GM23338 (cell line): Measurements from ENCODE around the gene TMEM9.

Experiments used
- CREB1 ChIP-seq: fragments of 250-450 bp; sonication (Bioruptor Pico); IDR thresholded peaks from 2 replicates; pipeline ENCODE4 v1.5.0; 2020; ENCODE audit warnings: low read depth, mild to moderate bottlenecking, moderate library complexity
- CTCF ChIP-seq, 2 experiments: fragments of 200-600 bp in 1 of 2; sonication (generic) in 1 of 2; conservative IDR thresholded peaks; 2 replicates each; pipeline versions ENCODE4 v1.5.1 to v1.6.1; 2016 to 2017; ENCODE audit warnings: antibody characterized with exemption in 2 of 2, low read depth in 2 of 2, mild to moderate bottlenecking in 2 of 2, moderate library complexity in 1 of 2
- ETS1 ChIP-seq: IDR thresholded peaks from 2 replicates; pipeline ENCODE4 v1.6.1; 2016; ENCODE audit warnings: antibody characterized with exemption
- EZH2 ChIP-seq: fragments of 200-600 bp; sonication (generic); IDR thresholded peaks from one replicate; pipeline ENCODE4 v1.8.0; 2017; ENCODE audit warnings: antibody characterized with exemption, mild to moderate bottlenecking, low read depth; ENCODE audit not compliant: unreplicated experiment
- EZH2phosphoT487 ChIP-seq: fragments of 200-600 bp; sonication (generic); IDR thresholded peaks from one replicate; pipeline ENCODE4 v1.8.1; 2018; ENCODE audit warnings: antibody characterized with exemption; ENCODE audit not compliant: unreplicated experiment
- JUNB ChIP-seq: IDR thresholded peaks from one replicate; pipeline ENCODE4 v1.6.1; 2016; ENCODE audit warnings: antibody characterized with exemption; ENCODE audit not compliant: unreplicated experiment
- NANOG ChIP-seq: IDR thresholded peaks from 2 replicates; pipeline ENCODE4 v1.6.1; 2016; ENCODE audit warnings: antibody characterized with exemption, borderline replicate concordance
- POLR2AphosphoS5 ChIP-seq: IDR thresholded peaks from 2 replicates; pipeline ENCODE4 v1.6.1; 2016; ENCODE audit warnings: antibody characterized with exemption, low read depth
- REST ChIP-seq: IDR thresholded peaks from one replicate; pipeline ENCODE4 v1.6.1; 2018; ENCODE audit warnings: antibody characterized with exemption; ENCODE audit not compliant: unreplicated experiment
- STAT1 ChIP-seq: IDR thresholded peaks from one replicate; pipeline ENCODE4 v1.6.1; 2016; ENCODE audit warnings: antibody characterized with exemption; ENCODE audit not compliant: unreplicated experiment
- ZNF114 ChIP-seq: fragments of 250-450 bp; sonication (Bioruptor Pico); IDR thresholded peaks from 2 replicates; pipeline ENCODE4 v1.5.0; 2020; ENCODE audit warnings: mild to moderate bottlenecking, moderate library complexity
- ZNF462 ChIP-seq: fragments of 250-450 bp; sonication (Bioruptor Pico); IDR thresholded peaks from 2 replicates; pipeline ENCODE4 v1.5.0; 2020; ENCODE audit warnings: mild to moderate bottlenecking, moderate library complexity

- TF ChIP-seq EZH2 (no peak), CREB1 (CRISPR knock-in tag) (no peak), REST (no peak), CTCF (conservative IDR thresholded peaks at IDR 0.05; ENCODE audit: low read depth in 2 of 2) (no peak), POLR2AphosphoS5 (no peak), ZNF114 (CRISPR knock-in tag) (no peak), EZH2phosphoT487 (no peak), JUNB (no peak), ZNF462 (CRISPR knock-in tag) (no peak), ETS1 (no peak), NANOG (no peak), STAT1 (no peak)
Observed at GRCh38 chr1:201113451-201114244, 40.6 kb downstream of the TMEM9 start.
